Stimulated activated CD8-positive, alpha-beta memory T cell treated with anti-CD3 and anti-CD28 coated beads, Interleukin-12 subunit alpha, Interleukin-12 subunit beta, amount 100 ng/mL, for 24 hours (primary cell): ENCODE results near the gene TMEM174.
"Not testable (repeated sequence)": the region's sequence is repeated elsewhere in the genome, so short reads cannot be mapped to it uniquely, and the experiment has no call there.

Experiments
- DNase-seq: peaks from one replicate; pipeline ENCODE4 v3.0.0-alpha.2; 2020; ENCODE audit errors: extremely low read depth

The TMEM174 gene

DNA sequence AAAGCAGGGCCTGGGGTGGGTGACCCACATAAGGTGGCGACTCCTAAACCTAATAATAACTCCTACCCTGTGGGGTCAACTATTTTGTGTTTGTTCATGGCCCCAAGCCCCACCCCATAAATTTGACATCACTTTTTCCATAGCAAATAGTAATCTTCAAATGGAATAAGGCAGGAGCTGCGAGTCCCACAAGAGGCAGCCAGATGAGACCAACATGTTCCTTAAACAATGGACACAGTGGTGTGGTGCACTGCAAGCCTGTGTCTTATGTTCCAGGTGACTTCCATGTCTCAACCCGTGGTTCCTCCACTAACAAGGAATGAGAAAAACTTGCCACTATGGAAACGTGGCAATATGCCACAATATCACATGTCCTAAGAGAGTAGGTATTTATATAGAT, 20.6 kb downstream of the TMEM174 start:
- no peak for DNase-seq

DNA sequence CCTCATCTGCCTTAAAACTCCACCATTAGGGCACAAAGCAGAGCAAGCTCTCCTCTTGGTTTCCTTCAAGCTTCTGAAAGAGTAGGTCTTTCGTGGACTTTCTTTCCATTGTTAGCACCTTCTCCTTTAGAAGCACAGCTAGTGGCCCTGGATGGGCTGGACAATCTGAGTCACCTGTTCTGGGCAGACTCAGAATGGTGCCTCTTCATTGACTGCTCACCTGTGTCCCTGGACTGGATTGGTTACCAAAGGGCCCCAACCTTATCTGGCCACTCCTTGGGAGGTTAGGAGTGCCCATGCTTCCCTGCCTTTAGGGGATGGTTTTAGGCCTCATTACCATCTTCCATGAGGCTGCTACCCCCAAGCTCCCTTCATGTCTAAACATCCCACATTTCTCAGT, 23.2 kb downstream of the TMEM174 start:
- DNase-seq = no peak

- no peak for DNase-seq
These were observed 24.8 kb downstream of the TMEM174 start for GRCh38 chr5:73197637-73198257.

GRCh38 chr5:73198833-73199592, 26.0 kb downstream of the TMEM174 start:
- no peak for DNase-seq

- DNase-seq = no peak
These were observed 26.7 kb downstream of the TMEM174 start for GRCh38 chr5:73199671-73200070.

- no peak for DNase-seq
These were observed 28.8 kb downstream of the TMEM174 start for GRCh38 chr5:73201547-73202513.

- no peak for DNase-seq
These were observed 31.3 kb downstream of the TMEM174 start for GRCh38 chr5:73204332-73204731.

DNA sequence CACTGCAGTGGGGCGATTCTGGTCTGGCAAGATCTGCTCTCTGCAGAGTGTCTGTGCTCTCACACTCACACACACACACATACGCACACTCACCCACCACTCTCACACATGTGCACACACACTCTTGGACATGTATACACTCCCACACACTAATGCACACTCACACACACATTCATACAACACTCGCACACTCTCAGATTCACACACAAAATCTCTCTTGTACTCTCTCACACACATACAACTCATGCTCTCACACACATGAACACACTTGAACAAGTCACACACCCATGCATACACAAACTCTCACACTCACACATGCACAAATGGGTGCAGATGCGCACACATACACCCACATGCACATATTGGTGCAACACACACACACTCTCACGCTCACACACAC, 31.7 kb downstream of the TMEM174 start:
- DNase-seq = no peak

GRCh38 chr5:73205305-73205704, 32.3 kb downstream of the TMEM174 start:
- DNase-seq = no peak

DNA sequence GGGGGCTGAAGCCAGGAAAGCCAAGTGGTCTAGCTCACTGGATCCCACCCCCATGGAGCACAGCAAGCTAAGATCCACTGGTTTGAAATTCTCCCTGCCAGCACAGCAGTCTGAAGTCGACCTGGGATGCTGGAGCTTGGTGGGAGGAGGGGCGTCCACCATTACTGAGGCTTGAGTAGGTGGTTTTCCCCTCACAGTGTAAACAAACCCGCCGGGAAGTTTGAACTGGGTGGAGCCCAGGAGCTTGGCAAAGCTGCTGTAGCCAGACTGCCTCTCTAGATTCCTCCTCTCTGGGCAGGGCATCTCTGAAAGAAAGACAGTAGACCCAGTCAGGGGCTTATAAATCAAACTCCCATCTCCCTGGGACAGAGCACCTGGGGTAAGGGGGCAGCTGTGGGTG, 34.2 kb downstream of the TMEM174 start:
- DNase-seq = not testable (repeated sequence)

DNA sequence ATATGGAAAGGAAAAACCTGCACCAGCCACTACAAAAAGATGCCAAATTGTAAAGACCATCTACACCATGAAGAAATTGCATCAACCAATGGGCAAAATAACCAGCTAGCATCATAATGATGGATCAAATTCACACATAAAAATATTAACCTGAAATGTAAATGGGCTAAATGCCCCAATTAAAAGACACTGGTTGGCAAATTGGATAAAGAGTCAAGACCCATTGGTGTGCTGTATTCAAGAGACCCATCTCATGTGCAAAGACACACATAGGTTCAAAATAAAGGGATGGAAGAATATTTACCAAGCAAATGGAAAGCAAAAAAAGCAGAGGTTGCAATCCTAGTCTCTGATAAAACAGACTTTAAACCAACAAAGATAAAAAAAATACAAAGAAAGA, 36.1 kb downstream of the TMEM174 start:
- not testable (repeated sequence) for DNase-seq

GRCh38 chr5:73212693-73213092, 39.7 kb downstream of the TMEM174 start:
- not testable (repeated sequence) for DNase-seq

GRCh38 chr5:73213566-73213998, 40.6 kb downstream of the TMEM174 start:
- no peak for DNase-seq

- DNase-seq = no peak
These were observed 41.3 kb downstream of the TMEM174 start for GRCh38 chr5:73214306-73214705.

DNA sequence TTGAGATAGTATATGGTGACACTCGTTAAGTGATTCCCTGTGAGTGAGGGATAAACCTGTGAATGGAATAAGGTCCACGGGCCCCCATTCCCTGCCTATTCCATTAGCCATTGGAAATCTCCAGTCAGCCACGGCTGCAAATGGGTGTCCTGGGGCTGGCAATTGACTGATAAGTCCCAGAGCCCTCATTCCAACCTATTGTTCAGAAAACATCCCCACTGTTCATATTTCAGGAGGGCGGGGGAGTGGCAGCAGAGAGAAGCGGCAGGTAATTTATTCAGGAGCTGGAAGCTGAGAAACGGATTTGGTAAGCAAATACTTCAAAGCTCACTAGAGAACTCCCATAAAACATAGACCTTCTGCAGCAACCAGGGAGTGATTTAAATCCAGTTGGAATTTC, 42.0 kb downstream of the TMEM174 start:
- DNase-seq = no peak

DNA sequence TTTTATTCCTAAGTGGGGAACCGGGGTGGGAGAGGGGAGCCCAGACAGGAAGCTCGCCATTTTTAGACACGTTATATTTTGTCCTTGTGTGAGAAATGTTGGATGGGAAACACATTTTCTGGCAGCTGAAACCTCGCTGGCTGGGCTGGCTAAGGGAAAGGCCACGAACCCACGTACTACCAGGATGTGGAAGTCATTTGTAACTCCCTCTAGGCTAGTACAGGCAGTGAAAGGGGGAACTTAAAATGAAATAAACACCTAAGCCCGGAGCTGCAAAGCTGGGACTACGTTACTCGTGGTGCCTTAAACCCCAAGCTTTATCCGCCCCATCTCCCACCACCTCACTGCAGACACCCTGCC, 42.5 kb downstream of the TMEM174 start:
- DNase-seq = no peak

GRCh38 chr5:73215891-73216610, 43.1 kb downstream of the TMEM174 start:
- peak; percentile 30 for DNase-seq

- no peak for DNase-seq
These were observed 45.7 kb downstream of the TMEM174 start for GRCh38 chr5:73218552-73219171.

GRCh38 chr5:73219336-73219735, 46.3 kb downstream of the TMEM174 start:
- not testable (repeated sequence) for DNase-seq

DNA sequence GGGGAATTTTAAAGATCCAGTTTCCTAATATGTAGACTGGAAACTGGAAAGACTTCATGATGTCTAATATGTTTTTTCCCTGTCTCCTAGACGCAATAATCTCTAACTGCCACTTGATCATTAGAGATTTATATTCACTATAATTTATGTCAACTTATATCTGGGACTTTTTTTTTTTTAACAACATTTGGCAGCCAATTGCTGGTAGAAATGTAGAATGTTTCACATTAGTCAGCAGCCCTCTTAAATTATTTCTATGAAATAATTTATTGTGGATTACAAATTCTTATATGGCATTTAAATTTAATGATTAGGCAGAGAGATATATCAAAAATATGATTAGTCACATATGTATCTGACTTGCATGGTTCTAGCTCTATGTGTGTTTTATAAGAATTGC, 48.2 kb downstream of the TMEM174 start:
- DNase-seq = no peak

DNA sequence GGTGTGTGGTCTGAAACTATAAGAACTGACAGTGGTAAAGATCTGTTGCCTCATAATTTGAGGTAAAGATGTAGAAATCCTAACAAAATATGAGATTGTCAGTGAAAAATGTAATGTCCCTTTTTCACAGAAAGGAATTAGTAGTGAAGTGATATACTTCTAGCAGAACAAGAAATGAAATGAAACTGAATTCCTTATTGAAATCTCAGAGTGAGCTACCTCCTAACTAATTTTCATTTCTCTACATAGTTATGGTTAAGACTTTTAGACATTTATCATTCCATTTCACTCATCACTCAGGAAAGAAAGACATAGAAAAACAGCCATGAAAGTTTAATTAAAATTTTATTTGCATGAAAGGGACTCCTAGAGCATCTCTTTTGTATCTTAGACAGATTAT, 48.7 kb downstream of the TMEM174 start:
- no peak for DNase-seq
